Endometrium (tissue), 2 donors: ENCODE data around the gene ARMC9.
"Not testable (repeated sequence)": the region's sequence is repeated elsewhere in the genome, so short reads cannot be mapped to it uniquely, and the experiment has no call there.

Source experiments
- FAIRE-seq: peaks from 2 replicates; lab custom pipeline; 2012; peaks lifted over from hg19 to GRCh38; lab: Jason Lieb, UNC
- donor health status: control.
- donor health status: control.

ARMC9 gene, protein sequence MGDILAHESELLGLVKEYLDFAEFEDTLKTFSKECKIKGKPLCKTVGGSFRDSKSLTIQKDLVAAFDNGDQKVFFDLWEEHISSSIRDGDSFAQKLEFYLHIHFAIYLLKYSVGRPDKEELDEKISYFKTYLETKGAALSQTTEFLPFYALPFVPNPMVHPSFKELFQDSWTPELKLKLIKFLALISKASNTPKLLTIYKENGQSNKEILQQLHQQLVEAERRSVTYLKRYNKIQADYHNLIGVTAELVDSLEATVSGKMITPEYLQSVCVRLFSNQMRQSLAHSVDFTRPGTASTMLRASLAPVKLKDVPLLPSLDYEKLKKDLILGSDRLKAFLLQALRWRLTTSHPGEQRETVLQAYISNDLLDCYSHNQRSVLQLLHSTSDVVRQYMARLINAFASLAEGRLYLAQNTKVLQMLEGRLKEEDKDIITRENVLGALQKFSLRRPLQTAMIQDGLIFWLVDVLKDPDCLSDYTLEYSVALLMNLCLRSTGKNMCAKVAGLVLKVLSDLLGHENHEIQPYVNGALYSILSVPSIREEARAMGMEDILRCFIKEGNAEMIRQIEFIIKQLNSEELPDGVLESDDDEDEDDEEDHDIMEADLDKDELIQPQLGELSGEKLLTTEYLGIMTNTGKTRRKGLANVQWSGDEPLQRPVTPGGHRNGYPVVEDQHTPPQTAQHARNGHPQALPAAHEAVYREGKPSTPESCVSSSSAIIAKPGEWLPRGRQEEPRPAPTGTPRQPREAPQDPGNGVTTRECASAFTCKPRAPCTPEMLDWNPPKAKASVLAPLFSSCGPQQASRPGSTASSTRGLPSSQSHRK

DNA sequence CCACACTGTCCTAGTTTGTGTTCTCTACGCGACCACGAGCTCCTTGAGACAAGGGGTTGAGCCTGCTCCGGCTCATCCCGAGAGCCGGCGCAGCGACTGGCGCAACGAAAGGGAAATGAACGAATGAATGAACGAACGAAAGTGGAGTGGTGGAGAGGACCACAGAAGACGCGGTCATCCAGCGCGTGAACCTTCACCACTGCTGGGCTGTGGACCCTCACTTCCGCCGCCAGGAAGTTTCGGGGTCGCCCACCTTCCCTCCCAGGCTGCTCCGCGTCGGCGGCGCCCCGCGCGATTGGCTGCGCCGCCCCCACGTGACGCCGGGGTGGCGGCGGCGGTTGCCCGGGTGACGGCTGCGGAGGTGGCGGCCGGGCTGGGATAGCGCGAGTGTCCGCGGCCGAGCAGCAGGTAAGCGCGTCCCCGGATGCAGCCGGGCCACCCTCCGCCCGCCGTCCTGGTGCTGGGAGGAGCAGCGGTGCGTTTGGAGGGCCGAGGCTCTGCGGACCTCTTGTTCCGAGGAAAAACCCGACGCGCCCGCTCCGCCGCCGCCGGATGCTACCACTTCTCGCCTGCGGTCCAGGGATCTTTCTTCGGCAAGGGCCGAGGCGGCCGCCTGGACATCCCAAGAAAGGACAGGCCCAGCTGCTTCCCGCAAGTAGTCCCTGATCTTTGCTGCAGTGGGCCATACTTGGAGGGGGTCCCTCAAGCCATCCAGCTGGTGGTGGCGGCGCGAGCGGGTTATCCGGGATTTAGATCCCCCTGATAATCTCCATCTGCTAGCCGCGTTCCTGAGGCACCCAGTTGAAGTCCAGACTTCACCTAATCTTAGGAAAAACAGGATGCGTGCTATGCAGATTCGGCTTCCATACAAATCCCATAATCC, at the start of gene ARMC9:
Gene ARMC9 (plus strand): TSS at position 341 of the 883 bp plus-strand sequence. CDS start 7,608 bp downstream, outside the sequence.
- no peak for FAIRE-seq

DNA sequence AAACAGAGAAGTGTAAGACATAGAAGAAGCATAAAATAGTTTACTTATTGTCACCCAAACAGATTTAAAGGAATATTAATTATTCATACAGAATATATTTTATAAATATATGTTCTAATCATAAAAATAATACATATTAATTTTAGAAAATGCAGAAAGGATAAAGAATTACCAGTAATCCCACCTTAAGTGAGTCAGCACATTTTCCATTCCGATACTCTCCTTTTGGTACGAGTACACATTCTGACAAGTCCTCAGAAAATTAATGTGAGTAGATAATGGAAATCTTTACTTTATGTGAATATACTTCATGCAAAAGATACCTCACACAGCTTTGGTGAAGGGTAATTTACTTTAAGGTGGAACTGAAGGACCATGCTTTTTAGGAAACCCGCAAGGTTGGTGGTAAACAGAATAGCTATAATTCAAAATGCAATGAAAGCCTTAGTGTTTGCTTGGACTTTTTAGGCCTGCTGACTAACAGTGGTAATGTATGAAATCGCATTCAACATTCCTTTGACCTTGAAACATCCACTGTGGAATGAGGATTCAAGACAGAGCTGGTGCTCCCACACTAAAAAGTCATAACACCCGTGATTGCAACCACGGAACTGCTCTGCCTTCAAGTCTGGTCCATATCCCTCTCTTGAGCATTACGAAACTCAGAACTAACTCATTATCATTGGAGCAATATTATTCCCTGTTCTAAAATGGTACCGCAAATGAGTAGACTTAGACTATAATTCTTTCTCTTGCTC, 45.5 kb upstream of the ARMC9 start:
- FAIRE-seq: no peak

DNA sequence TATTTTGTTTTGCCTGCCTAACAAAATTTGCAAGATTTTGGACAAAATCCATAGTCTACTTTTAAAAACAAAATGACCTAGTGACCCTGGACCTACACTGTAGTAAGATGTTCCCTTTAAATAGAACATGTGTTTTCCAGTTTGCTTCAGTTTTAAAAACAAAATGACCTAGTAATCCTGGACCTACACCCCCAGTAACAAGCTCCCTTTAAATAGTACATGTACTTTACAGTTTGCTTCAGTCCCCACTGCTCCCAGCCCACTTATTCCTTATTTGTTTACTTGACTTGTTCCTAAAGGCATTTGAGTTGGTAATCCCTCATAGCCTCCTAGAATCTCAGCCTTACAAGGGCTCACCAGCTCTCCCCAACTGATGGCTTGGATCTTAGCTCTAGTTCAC, 39.1 kb upstream of the ARMC9 start:
- FAIRE-seq: peak; percentile 99

DNA sequence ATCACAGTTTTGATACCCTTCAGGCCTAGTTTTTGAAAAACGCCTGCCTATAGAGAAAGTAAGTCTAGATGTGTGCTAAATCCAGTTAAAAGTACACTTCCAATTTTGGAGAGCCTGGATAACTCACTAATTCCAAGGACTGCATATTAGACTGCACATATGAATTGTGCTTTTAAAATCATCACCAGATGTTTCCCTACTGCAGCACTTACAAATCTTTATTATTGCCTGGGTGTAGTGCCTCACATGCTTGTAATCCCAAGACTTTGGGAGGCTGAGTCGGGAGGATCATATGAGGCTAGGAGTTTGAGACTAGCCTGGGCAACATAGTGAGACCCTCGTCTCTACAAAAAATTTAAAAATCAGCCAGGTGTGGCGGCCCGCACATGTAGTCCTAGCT, 37.7 kb upstream of the ARMC9 start:
- no peak for FAIRE-seq

DNA sequence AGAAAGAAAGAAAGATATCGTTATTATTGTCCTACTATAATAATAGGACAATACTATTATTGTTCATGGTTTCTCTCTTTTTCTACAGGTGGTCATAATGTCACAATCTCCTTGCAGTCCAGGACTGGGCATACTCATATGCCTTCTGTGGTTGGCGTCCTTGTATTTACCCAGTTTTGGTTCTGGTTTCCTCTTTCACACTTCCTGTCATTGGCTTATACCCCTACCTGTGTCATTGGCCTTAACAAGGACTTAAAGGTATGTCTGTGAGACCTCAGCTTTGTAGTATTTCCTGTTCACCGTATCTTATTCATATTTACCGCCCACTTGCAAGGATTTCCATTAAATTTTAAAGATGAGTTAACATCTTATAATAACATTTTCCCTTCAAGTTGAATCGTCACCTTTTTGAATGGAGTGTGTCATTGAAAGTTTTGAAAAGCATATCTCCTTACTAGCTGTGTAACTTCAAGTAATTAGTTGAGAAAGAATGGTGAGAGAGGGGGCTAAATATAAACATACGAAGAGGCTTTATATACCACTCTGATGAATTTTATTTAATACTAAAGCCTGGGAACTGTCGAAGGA, 37.1 kb upstream of the ARMC9 start:
- no peak for FAIRE-seq

GRCh38 chr2:231161877-231162329, 36.5 kb upstream of the ARMC9 start:
- peak; percentile 99 for FAIRE-seq

- FAIRE-seq: no peak
These were observed 35.4 kb upstream of the ARMC9 start for GRCh38 chr2:231163011-231163410.

DNA sequence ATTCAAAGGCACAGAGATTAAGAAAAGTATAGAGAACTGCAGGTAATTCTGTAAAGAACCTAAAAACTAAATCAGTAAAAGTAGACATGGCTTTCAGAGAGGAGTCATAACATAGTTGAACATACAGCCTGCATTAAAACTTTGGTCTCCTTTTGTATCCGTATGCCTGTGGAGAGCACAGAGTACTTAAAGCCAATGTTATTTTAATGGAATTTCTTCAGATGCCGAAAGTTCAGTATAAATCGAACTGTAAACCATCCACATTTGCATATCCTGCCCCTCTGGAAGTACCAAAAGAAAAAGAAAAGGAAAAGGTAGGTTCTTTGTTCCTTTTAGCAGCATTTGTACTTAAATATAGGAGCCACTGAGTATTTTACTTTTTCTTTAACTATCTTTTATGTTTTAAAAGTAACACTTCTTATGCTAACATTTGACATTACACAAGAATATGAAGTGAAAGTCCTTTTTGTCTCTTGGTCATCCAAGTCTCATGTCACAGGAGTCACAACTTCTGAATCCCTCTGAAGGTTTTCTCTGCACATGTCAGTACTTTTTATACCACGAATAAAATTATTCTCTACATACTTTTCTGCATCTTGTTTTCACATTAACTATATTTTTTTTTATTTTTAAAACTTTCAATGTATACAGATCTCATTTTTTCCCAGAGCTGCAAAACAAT, 34.9 kb upstream of the ARMC9 start:
- no peak for FAIRE-seq

DNA sequence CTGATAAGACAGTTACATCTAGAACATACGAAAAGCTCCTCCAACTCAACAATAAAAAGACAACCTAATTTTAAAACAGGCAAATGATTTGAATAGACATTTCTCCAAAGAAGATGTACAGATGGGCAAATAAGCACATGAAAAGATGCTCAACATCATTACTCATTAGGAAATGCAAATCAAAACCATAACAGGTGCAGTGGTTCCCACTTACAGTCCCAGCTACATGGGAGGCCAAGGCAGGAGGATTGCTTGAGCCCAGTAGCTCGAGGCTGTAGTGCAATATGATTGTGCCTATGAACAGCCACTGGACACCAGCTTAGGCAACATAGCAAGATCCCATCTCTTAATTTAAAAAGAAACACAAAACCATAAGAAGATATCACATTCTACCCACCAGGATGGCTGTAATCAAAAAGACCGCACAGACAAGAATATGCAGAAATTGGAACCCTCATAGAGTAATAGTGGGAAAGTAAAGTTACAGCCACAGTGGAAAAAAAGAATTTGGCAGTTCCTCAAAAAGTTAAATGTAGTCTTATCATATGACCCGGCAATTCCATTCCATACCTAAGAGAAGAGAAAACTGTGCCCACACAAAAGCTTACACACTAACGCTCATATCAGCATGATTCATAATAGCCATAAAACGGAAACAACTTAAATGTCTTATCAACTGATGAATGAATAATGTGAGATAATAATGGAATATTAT, 30.5 kb upstream of the ARMC9 start:
- FAIRE-seq: no peak

DNA sequence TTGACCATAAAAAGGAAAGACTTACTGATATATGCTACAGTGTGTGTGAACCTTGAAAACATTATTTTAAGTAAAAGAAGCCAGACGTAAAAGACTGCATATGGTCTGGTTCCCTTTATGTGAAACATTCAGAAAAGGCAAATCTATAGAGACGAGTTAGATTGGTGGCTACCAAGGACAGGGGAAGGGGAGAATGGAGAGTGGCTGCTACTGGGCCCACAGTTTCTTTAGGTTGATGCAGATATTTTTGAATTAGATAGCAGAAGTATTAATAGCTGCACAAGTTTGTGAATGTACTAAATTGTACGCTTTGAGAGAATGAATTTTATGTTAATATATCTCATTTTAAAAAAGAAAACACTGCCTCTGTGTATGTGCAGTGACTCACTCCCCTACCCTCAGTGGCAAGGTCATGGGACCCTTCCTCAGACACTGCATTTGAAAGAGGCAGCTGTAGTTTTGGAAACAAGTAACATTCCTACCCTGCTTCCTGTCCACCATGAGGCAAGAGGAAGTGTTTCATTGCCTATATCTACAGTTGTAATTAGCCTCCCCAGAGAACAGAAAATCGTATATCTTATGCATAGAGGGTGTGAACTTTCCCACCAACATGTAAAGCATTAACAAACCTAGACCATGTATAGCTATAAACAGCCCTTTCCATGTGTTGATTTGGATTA, 29.8 kb upstream of the ARMC9 start:
- FAIRE-seq: no peak

- FAIRE-seq: no peak
These were observed 28.9 kb upstream of the ARMC9 start for GRCh38 chr2:231169488-231169887.

- FAIRE-seq: no peak
These were observed 28.4 kb upstream of the ARMC9 start for GRCh38 chr2:231170055-231170454.

- FAIRE-seq: no peak
These were observed 26.4 kb upstream of the ARMC9 start for GRCh38 chr2:231172025-231172424.

DNA sequence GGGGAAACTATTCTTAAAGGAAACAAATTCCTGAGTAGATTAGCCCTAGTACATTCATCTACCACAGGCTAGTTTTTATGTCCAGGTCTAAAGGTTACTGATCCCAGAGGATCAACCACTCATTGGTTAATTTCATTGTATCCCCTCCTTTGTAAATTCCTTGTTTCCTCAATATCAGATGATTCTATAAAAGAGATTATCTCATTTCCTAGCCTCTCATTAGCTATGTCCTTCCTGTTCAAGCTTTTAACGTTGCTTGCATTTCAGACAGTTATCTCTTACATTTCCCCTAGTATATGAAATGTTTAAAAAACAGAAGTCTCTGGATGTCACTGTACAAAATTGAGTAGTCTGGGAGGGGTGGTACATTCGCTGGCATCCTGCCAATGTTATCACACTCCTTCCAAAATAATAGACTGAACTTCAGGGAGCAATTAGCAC, 24.2 kb upstream of the ARMC9 start:
- FAIRE-seq: no peak

- no peak for FAIRE-seq
These were observed 22.4 kb upstream of the ARMC9 start for GRCh38 chr2:231176066-231176465.

DNA sequence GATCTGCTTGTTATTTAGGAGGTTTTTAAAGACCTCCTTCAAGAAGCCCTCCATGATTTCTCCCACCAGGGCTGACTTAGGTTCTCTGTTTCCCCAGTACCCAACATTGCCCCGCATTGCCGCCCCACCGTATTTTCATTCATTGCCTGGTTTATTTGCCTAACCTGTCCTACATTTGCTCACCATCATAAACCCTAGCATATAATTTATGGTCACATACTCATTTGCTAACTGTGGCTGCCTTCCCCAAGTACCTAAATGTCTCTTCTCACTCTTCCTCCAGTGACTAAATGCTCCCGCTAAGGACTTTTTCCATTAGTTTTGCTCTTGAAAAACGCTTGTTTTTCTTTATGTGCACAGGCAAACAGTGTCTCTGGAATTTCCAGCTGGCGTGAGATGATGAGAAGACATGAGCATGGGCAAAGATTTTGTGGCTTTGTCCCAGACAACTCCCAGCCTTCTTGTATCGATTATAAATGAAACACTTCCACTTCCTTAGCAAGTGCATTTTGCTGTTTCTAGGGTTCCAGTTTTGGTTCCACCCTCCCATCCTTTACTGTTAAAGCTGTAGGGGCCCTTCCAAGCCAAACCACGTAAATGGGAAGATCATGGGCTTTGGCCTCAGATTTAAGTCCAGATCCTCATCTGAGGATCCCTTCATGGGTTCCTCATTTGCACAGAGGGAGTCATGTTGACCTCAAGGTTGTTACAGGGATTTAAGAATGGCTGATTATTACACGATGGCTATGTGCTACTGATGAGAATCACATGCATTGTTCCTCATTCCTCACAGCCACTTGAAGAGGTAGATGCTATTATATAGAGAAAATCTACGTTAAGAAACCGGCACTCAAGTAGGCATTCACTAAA, 21.0 kb upstream of the ARMC9 start:
- FAIRE-seq: no peak

DNA sequence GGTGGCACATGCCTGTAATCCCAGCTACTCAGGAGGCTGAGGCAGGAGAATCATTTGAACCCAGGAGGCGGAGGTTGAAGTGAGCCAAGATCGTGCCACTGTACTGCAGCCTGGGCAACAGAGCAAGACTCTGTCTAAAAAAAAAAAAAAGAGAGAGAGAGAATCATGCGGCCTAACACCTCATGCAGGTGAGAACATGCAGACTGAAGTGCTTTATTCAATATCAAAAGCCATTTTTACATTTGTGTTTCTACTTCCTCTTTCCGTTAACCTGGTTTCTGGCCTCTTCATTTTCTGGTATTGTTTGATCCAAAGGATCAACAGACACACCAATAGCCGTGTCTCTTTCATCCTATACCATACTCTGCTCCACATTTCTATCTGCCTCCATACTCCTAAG, 19.6 kb upstream of the ARMC9 start:
- not testable (repeated sequence) for FAIRE-seq

DNA sequence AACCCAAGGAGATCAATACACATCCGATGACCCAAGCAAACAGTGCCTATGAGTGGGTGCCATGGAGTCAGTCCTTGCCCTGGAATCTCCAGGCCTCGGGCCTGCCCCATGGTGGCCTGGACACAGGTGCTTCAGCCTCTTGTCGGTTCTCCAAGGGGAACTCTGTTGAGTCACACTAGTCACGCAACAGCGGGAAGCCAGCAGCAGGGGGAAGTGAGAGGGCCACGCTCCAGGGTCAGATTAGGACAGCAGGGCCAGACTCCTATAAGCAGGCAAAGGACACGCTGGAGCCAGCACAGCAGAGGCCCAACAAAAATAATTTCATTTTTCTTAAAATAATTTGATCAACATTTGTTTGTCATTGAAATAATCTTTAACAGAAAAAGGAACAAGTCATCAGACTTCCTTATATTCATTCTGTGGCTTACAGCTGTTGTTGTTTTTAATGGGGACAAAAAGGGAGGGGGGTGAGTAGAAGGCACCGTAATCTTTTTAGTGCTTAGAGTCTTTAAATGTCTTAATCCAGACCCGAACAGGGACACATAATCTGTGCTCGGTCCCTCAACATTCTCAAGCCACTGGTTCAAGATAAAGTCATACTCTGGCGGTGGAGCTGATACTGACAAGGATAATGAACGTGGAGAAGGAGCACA, 16.4 kb upstream of the ARMC9 start:
- FAIRE-seq: no peak
